Measurements from ENCODE around the gene C1orf232.

- no peak for TF ChIP-seq MXI1 (IDR thresholded peaks at IDR 0.05; ENCODE audit: borderline replicate concordance, low read depth, low read length)
- TF ChIP-seq CTCF (conservative IDR thresholded peaks at IDR 0.05; ENCODE audit: low read depth, low read length): no peak
- TF ChIP-seq POLR2A (IDR thresholded peaks at IDR 0.05; ENCODE audit: low read depth, low read length): no peak
- TF ChIP-seq RCOR1 (IDR thresholded peaks at IDR 0.05; ENCODE audit: insufficient replicate concordance, low read length): no peak
- no peak for TF ChIP-seq MAFK (IDR thresholded peaks at IDR 0.05; ENCODE audit: low read depth, low read length)
- TF ChIP-seq, protein P1, sequence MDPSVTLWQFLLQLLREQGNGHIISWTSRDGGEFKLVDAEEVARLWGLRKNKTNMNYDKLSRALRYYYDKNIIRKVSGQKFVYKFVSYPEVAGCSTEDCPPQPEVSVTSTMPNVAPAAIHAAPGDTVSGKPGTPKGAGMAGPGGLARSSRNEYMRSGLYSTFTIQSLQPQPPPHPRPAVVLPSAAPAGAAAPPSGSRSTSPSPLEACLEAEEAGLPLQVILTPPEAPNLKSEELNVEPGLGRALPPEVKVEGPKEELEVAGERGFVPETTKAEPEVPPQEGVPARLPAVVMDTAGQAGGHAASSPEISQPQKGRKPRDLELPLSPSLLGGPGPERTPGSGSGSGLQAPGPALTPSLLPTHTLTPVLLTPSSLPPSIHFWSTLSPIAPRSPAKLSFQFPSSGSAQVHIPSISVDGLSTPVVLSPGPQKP (IDR thresholded peaks at IDR 0.05; ENCODE audit: borderline replicate concordance, low read depth, low read length): no peak
- TF ChIP-seq USF2 (IDR thresholded peaks at IDR 0.05; ENCODE audit: low read depth, low read length): no peak
- TF ChIP-seq SMC3 (IDR thresholded peaks at IDR 0.05; ENCODE audit: low read depth, low read length): no peak
- no peak for TF ChIP-seq CEBPB (IDR thresholded peaks at IDR 0.05; ENCODE audit: low read depth, low read length)
- no peak for TF ChIP-seq MAZ (IDR thresholded peaks at IDR 0.05; ENCODE audit: borderline replicate concordance, low read depth, low read length)
- no peak for TF ChIP-seq RAD21 (IDR thresholded peaks at IDR 0.05; ENCODE audit: low read length)
Observed at GRCh38 chr1:26158908-26159742, 9.6 kb downstream of the C1orf232 start, which contains the start of gene FAM110D.

Data from IMR-90 (cell line).